HFF-Myc (cell line): ENCODE measurements around the gene MRPL21.
A peak's percentile ranks its signal among the peaks of the same experiment; 100 is the strongest.

Experiments used
- DNase-seq: peaks from one replicate; pipeline ENCODE4 v3.0.0-alpha.2; 2011; ENCODE audit warnings: low read depth; ENCODE audit errors: extremely low read depth
- H3K4me3 ChIP-seq: replicated peaks from 2 replicates; pipeline ENCODE4 v1.5.1; 2011; ENCODE audit warnings: low read depth, mild to moderate bottlenecking, control low read depth, low read length
- TF ChIP-seq, protein P1 (sequence below): IDR thresholded peaks from 2 replicates; pipeline ENCODE4 v1.5.1; 2012; ENCODE audit warnings: mild to moderate bottlenecking, low read depth, low read length, control low read depth; ENCODE audit errors: missing control alignments

The MRPL21 gene

GRCh38 chr11:68913188-68913587, 9.6 kb upstream of the MRPL21 start:
- TF ChIP-seq, protein P1, sequence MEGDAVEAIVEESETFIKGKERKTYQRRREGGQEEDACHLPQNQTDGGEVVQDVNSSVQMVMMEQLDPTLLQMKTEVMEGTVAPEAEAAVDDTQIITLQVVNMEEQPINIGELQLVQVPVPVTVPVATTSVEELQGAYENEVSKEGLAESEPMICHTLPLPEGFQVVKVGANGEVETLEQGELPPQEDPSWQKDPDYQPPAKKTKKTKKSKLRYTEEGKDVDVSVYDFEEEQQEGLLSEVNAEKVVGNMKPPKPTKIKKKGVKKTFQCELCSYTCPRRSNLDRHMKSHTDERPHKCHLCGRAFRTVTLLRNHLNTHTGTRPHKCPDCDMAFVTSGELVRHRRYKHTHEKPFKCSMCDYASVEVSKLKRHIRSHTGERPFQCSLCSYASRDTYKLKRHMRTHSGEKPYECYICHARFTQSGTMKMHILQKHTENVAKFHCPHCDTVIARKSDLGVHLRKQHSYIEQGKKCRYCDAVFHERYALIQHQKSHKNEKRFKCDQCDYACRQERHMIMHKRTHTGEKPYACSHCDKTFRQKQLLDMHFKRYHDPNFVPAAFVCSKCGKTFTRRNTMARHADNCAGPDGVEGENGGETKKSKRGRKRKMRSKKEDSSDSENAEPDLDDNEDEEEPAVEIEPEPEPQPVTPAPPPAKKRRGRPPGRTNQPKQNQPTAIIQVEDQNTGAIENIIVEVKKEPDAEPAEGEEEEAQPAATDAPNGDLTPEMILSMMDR = no peak
- no peak overlapping the region for H3K4me3 ChIP-seq
- DNase-seq = no peak

GRCh38 chr11:68912254-68912653, 8.6 kb upstream of the MRPL21 start:
- TF ChIP-seq, protein P1 = no peak
- DNase-seq = no peak

DNA sequence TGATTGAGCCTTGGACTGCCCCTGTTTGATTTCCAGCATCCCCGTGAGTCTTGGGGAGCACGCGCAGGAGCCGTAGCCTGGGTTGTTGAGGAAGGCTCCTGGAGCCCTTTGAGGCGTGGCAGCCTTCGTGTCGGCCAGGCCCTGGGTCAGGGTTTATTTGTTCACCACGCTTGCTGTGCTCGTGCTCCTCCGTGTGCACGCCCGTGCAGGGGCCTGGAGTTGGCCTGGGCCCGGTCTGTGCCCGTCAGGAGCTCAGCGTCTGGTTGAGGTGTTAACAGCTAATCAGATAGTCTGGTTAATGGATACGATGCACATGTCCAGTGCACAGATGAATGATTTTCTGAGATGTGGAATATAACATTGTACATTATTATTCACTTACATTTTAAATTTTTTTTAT, 8.1 kb upstream of the MRPL21 start:
- TF ChIP-seq, protein P1 = no peak
- no peak overlapping the region for H3K4me3 ChIP-seq
- DNase-seq = no peak

More at GRCh38 chr11:68912254-68912653, 8.6 kb upstream of the MRPL21 start:
- no peak overlapping the region for H3K4me3 ChIP-seq

DNA sequence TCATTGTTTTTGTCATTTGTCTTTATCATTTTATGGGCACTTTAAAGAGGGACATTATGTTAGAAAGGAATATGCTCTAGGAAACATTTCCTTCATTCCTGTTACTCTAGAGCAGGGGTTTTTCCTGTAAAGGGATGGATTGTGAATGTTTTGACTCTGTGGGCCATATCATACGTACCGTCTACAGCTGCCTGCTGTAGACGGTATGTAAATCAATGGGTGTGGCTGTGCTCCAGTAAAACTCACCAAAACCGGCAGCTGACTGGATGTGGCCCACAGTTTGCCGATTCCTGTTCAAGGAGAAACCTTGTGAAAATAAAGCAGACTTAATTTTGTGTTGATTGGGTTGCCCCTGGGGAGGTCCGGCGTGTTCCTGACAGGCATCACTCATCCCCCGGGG, 7.3 kb upstream of the MRPL21 start:
- H3K4me3 ChIP-seq = no peak overlapping the region
- no peak for DNase-seq
- TF ChIP-seq, protein P1 = no peak

DNA sequence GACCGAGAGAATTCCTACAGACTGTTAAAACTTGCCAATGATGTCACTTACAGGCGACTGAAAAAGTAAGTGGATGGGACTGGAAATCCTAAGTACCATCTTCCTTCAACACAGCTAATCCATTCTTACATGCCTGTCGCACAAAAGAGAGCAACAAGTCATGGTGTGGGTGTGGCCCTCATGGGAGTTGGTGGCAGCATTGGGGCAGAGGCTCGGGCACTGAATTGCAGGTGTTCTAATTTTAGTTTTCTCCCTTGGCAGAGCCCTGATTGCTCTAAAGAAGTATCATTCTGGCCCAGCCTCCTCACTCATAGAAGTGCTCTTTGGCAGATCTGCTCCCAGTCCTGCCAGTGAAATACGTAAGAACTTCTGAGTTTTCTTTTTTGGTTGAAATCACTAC, 4.6 kb upstream of the MRPL21 start:
- TF ChIP-seq, protein P1 = no peak
- no peak for DNase-seq
- no peak overlapping the region for H3K4me3 ChIP-seq

DNA sequence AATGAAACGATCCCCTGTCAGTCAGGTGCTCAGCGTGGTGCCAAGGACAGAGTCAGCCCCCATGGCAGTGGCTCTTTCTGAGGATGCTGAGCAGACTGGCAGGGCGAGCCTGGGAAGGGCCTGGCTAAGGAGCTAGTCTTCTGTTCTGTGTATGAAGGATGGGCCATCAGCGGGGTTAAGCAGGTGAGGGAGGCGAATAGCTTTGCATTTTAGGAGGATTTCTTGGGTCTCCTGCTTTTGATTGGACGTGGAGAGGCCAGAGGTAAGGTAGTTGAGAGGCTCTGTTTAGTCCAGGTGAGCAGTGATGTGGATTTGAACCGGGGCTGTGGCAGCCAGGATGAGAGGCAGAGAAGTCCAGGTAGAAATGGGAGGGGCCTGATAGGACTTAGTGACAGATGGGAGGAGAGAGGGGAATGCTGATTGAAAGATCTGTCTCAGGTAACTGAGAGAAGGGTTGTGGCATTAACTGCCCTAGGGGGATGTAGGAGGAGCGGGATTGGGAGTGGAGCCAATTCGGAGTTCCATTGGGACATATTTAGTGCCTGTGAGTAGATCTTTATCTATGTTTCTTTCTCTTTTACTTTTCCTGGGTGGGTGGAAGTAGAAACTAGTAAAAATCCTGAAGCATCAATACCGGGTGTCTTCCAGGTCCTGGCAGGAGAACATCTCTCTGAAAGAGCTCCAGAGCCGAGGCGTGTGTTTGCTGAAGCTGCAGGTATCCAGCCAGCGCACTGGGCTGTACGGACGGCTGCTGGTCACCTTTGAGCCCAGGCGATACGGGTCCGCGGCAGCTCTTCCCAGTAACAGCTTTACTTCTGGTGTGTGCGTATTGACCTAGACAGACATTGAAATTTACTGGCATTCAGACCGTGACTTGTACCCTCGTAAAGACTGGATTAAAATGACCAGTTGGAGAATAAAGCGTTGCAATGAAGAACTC, 2.1 kb upstream of the MRPL21 start:
- H3K4me3 ChIP-seq = peak overlapping the region; percentile 71
- TF ChIP-seq, protein P1 = no peak
- DNase-seq = no peak
